ENCODE data around the gene UGT1A10. TPM values are rescaled to one million over a fixed set of nuclear protein-coding genes. Genes with fewer than 3 reads are reported as not detected.

UGT1A10 gene
- polyA plus RNA-seq, 1 donor from 2014 or later: not detected

DNA sequence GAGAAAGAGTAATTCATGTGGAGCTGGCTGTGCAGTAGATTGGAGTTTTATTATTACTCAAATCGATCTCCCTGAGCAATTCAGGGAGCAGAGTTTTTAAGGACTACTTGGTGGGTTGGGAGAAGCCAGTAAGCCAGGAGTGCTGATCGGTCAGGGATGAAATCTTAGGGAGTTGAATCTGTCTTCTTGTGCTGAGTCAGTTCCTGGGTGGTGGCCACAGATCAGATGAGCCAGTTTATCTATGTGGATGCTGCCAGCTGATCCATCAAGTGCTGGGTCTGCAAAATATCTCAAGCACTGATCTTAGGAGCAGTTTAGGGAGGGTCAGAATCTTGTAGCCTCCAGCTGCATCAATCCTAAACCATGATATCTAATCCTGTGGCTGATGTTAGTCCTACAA, 35.9 kb upstream of the UGT1A10 start:
- no peak overlapping the region for H2AFZ ChIP-seq (ENCODE audit: low read depth, low read length)
- no peaks in the 10 kb centered on the region for H4K20me1 ChIP-seq (ENCODE audit: insufficient read depth)
- H3K4me3 ChIP-seq (ENCODE audit: low read length): no peak overlapping the region
- no peak overlapping the region for H3K4me2 ChIP-seq (ENCODE audit: low read length)
- TF ChIP-seq MXI1 (conservative IDR thresholded peaks at IDR 0.05; ENCODE audit: poor library complexity, severe bottlenecking) (no peak), RAD21 (conservative IDR thresholded peaks at IDR 0.05) (no peak), EZH2 (IDR thresholded peaks at IDR 0.05; ENCODE audit: borderline replicate concordance, insufficient read depth, low read length, poor library complexity, severe bottlenecking) (no peak)
- TF ChIP-seq, protein P1, sequence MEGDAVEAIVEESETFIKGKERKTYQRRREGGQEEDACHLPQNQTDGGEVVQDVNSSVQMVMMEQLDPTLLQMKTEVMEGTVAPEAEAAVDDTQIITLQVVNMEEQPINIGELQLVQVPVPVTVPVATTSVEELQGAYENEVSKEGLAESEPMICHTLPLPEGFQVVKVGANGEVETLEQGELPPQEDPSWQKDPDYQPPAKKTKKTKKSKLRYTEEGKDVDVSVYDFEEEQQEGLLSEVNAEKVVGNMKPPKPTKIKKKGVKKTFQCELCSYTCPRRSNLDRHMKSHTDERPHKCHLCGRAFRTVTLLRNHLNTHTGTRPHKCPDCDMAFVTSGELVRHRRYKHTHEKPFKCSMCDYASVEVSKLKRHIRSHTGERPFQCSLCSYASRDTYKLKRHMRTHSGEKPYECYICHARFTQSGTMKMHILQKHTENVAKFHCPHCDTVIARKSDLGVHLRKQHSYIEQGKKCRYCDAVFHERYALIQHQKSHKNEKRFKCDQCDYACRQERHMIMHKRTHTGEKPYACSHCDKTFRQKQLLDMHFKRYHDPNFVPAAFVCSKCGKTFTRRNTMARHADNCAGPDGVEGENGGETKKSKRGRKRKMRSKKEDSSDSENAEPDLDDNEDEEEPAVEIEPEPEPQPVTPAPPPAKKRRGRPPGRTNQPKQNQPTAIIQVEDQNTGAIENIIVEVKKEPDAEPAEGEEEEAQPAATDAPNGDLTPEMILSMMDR (IDR thresholded peaks at IDR 0.05; ENCODE audit: poor library complexity, severe bottlenecking): no peak
- no peaks in the 10 kb centered on the region for H3K9me2 ChIP-seq (ENCODE audit: insufficient read depth, low read length)
- H3K79me2 ChIP-seq (replicated peaks; ENCODE audit: insufficient read depth, low read length): no peaks in the 10 kb centered on the region
- H3K27ac ChIP-seq (ENCODE audit: low read length): no peak overlapping the region
- H3F3A ChIP-seq (ENCODE audit: insufficient read depth, low read length, poor library complexity, severe bottlenecking): no peaks in the 10 kb centered on the region
- no peaks in the 10 kb centered on the region for H3K9me3 ChIP-seq (ENCODE audit: low read length)
- no peaks in the 10 kb centered on the region for H3K27me3 ChIP-seq (ENCODE audit: insufficient read depth, low read depth, low read length)
- no peak overlapping the region for H3K9ac ChIP-seq (ENCODE audit: low read length)
- H3K36me3 ChIP-seq (ENCODE audit: insufficient read depth, low read length): no peaks in the 10 kb centered on the region

DNA sequence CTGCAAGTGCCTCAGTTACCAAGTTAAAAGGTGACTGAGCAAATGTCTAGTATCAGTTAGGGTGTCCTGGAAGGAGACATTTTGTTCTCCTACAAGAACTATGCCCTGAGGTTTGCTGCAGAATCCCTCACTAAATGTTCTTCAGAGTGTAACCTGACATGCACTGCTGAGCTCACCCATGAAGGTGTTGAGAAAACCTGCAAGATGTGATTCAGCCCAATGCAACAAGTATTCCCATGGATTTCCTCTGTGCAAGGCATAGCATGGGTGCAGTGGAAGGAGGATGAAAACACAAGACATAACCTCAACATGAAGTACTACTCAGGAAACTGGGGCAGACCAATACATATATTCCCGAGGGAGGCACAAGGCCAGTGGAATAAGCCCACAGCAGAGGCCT, 34.2 kb upstream of the UGT1A10 start:
- no peaks in the 10 kb centered on the region for H3K9me2 ChIP-seq (ENCODE audit: insufficient read depth, low read length)
- no peaks in the 10 kb centered on the region for H4K20me1 ChIP-seq (ENCODE audit: insufficient read depth)
- H3K9ac ChIP-seq (ENCODE audit: low read length): no peak overlapping the region
- H3K4me3 ChIP-seq (ENCODE audit: low read length): no peak overlapping the region
- no peaks in the 10 kb centered on the region for H3K27me3 ChIP-seq (ENCODE audit: insufficient read depth, low read depth, low read length)
- no peaks in the 10 kb centered on the region for H3K36me3 ChIP-seq (ENCODE audit: insufficient read depth, low read length)
- H3K4me2 ChIP-seq (ENCODE audit: low read length): no peak overlapping the region
- H3F3A ChIP-seq (ENCODE audit: insufficient read depth, low read length, poor library complexity, severe bottlenecking): no peaks in the 10 kb centered on the region
- no peaks in the 10 kb centered on the region for H3K9me3 ChIP-seq (ENCODE audit: low read length)
- no peak overlapping the region for H3K27ac ChIP-seq (ENCODE audit: low read length)
- TF ChIP-seq EP300 (conservative IDR thresholded peaks at IDR 0.05; ENCODE audit: poor library complexity, severe bottlenecking) (no peak), RAD21 (conservative IDR thresholded peaks at IDR 0.05) (no peak), SMC3 (conservative IDR thresholded peaks at IDR 0.05; ENCODE audit: poor library complexity) (no peak), TAF1 (IDR thresholded peaks at IDR 0.05; ENCODE audit: low read depth) (no peak), POLR2AphosphoS5 (IDR thresholded peaks at IDR 0.05) (no peak), EZH2 (IDR thresholded peaks at IDR 0.05; ENCODE audit: borderline replicate concordance, insufficient read depth, low read length, poor library complexity, severe bottlenecking) (no peak), MXI1 (conservative IDR thresholded peaks at IDR 0.05; ENCODE audit: poor library complexity, severe bottlenecking) (no peak)
- TF ChIP-seq, protein P1 (IDR thresholded peaks at IDR 0.05; ENCODE audit: poor library complexity, severe bottlenecking): no peak
- TF ChIP-seq, protein P2, sequence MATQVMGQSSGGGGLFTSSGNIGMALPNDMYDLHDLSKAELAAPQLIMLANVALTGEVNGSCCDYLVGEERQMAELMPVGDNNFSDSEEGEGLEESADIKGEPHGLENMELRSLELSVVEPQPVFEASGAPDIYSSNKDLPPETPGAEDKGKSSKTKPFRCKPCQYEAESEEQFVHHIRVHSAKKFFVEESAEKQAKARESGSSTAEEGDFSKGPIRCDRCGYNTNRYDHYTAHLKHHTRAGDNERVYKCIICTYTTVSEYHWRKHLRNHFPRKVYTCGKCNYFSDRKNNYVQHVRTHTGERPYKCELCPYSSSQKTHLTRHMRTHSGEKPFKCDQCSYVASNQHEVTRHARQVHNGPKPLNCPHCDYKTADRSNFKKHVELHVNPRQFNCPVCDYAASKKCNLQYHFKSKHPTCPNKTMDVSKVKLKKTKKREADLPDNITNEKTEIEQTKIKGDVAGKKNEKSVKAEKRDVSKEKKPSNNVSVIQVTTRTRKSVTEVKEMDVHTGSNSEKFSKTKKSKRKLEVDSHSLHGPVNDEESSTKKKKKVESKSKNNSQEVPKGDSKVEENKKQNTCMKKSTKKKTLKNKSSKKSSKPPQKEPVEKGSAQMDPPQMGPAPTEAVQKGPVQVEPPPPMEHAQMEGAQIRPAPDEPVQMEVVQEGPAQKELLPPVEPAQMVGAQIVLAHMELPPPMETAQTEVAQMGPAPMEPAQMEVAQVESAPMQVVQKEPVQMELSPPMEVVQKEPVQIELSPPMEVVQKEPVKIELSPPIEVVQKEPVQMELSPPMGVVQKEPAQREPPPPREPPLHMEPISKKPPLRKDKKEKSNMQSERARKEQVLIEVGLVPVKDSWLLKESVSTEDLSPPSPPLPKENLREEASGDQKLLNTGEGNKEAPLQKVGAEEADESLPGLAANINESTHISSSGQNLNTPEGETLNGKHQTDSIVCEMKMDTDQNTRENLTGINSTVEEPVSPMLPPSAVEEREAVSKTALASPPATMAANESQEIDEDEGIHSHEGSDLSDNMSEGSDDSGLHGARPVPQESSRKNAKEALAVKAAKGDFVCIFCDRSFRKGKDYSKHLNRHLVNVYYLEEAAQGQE (IDR thresholded peaks at IDR 0.05; ENCODE audit: borderline replicate concordance): no peak
- H2AFZ ChIP-seq (ENCODE audit: low read depth, low read length): no peak overlapping the region
- H3K79me2 ChIP-seq (replicated peaks; ENCODE audit: insufficient read depth, low read length): no peaks in the 10 kb centered on the region

Measured in neural cell (in vitro differentiated cells).